ENCODE measurements around the gene ZMIZ1.
A peak's percentile ranks its signal among the peaks of the same experiment; 100 is the strongest.

ZMIZ1 gene

GRCh38 chr10:79137300-79137756, 68.6 kb downstream of the ZMIZ1 start:
- DNase-seq (ENCODE audit: low read depth), result no peak

- peak; percentile 16 for DNase-seq (ENCODE audit: low read depth)
Observed at GRCh38 chr10:79137826-79138225, 69.1 kb downstream of the ZMIZ1 start.

GRCh38 chr10:79138449-79139123, 69.8 kb downstream of the ZMIZ1 start:
- DNase-seq (ENCODE audit: low read depth), result no peak

GRCh38 chr10:79139124-79139835, 70.5 kb downstream of the ZMIZ1 start:
- no peak for DNase-seq (ENCODE audit: low read depth)

- DNase-seq (ENCODE audit: low read depth), result no peak
Observed at GRCh38 chr10:79140085-79140793, 71.5 kb downstream of the ZMIZ1 start.

GRCh38 chr10:79140855-79141254, 72.1 kb downstream of the ZMIZ1 start:
- no peak for DNase-seq (ENCODE audit: low read depth)

GRCh38 chr10:79142064-79142491, 73.3 kb downstream of the ZMIZ1 start:
- DNase-seq (ENCODE audit: low read depth), result no peak

- no peak for DNase-seq (ENCODE audit: low read depth)
Observed at GRCh38 chr10:79142522-79143309, 74.0 kb downstream of the ZMIZ1 start.

GRCh38 chr10:79143879-79144278, 75.1 kb downstream of the ZMIZ1 start:
- DNase-seq (ENCODE audit: low read depth), result no peak

GRCh38 chr10:79144351-79145173, 75.8 kb downstream of the ZMIZ1 start:
- no peak for DNase-seq (ENCODE audit: low read depth)

- no peak for DNase-seq (ENCODE audit: low read depth)
Observed at GRCh38 chr10:79145174-79145483, 76.4 kb downstream of the ZMIZ1 start.

- no peak for DNase-seq (ENCODE audit: low read depth)
Observed at GRCh38 chr10:79145517-79146470, 77.0 kb downstream of the ZMIZ1 start.

GRCh38 chr10:79146611-79147130, 77.9 kb downstream of the ZMIZ1 start:
- no peak for DNase-seq (ENCODE audit: low read depth)

GRCh38 chr10:79147306-79147705, 78.5 kb downstream of the ZMIZ1 start:
- DNase-seq (ENCODE audit: low read depth), result no peak

- DNase-seq (ENCODE audit: low read depth), result no peak
Observed at GRCh38 chr10:79147796-79148451, 79.2 kb downstream of the ZMIZ1 start.

GRCh38 chr10:79148452-79149344, 79.9 kb downstream of the ZMIZ1 start:
- DNase-seq (ENCODE audit: low read depth), result no peak

- no peak for DNase-seq (ENCODE audit: low read depth)
Observed at GRCh38 chr10:79149345-79149661, 80.5 kb downstream of the ZMIZ1 start.

- no peak for DNase-seq (ENCODE audit: low read depth)
Observed at GRCh38 chr10:79149662-79150443, 81.1 kb downstream of the ZMIZ1 start.
